H1 (cell line): Measurements from ENCODE around the gene ABHD14A. TPM values are rescaled to one million over a fixed set of nuclear protein-coding genes. Genes with fewer than 3 reads are reported as not detected.

Source experiments
- CTCF ChIA-PET: fragments of 300-600 bp; sonication (Branson Sonifier 250); formaldehyde crosslinking; loops from one replicate; lab custom pipeline; 2021; ENCODE audit not compliant: partially characterized antibody; lab: Charles Lee
- POLR2A ChIA-PET: fragments of 300-600 bp; sonication (Branson Sonifier 250); formaldehyde crosslinking; loops from one replicate; lab custom pipeline; 2021; ENCODE audit warnings: inconsistent platforms; ENCODE audit not compliant: partially characterized antibody; lab: Charles Lee
- DNase-seq, 2 experiments: peaks; one replicate each; pipeline versions ENCODE4 v3.0.0 to v3.0.0-alpha.2; 2010 to 2022; ENCODE audit warnings: low spot score in 2 of 2, low read depth in 1 of 2, mixed read lengths in 1 of 2
- FAIRE-seq: peaks from 2 replicates; lab custom pipeline; 2011; peaks lifted over from hg19 to GRCh38; lab: Jason Lieb, UNC
- H2AFZ ChIP-seq: 2 replicates; pipeline ENCODE4 v1.8.1; 2012; ENCODE audit warnings: low read length, inconsistent platforms
- H2AK5ac ChIP-seq: 2 replicates; pipeline ENCODE4 v1.6.1; 2013; ENCODE audit warnings: low read depth, low read length
- H2BK120ac ChIP-seq: replicated peaks from 2 replicates; pipeline ENCODE3; 2013; ENCODE audit warnings: low read depth, low read length, inconsistent platforms
- H2BK12ac ChIP-seq: 2 replicates; pipeline ENCODE4 v1.6.1; 2013; ENCODE audit warnings: low read depth, low read length
- H2BK15ac ChIP-seq: 2 replicates; pipeline ENCODE4 v1.6.1; 2013; ENCODE audit warnings: low read length
- H2BK20ac ChIP-seq: 2 replicates; pipeline ENCODE4 v1.6.1; 2013; ENCODE audit warnings: low read length
- H2BK5ac ChIP-seq: 2 replicates; pipeline ENCODE4 v1.6.1; 2013; ENCODE audit warnings: low read depth, low read length
- H3K14ac ChIP-seq: 2 replicates; pipeline ENCODE4 v1.6.1; 2013; ENCODE audit warnings: inconsistent platforms; ENCODE audit not compliant: insufficient read length
- H3K18ac ChIP-seq: 2 replicates; pipeline ENCODE4 v1.6.1; 2013; ENCODE audit warnings: low read length; ENCODE audit errors: extremely low read depth
- H3K23ac ChIP-seq: 2 replicates; pipeline ENCODE4 v1.6.1; 2013; ENCODE audit warnings: inconsistent platforms; ENCODE audit not compliant: insufficient read length
- H3K23me2 ChIP-seq: 2 replicates; pipeline ENCODE4 v1.6.1; 2013; ENCODE audit warnings: low read depth, low read length
- H3K27ac ChIP-seq: 2 replicates; pipeline ENCODE4 v1.6.1; 2011; ENCODE audit warnings: low read depth, low read length, inconsistent platforms
- H3K27me3 ChIP-seq, 4 experiments: replicated peaks in 1 of 4; 1 replicate in 1 of 4; 2 replicates in 3 of 4; pipeline versions ENCODE4 v1.6.1 to v1.8.1; 2011 to 2013; ENCODE audit warnings: low read length in 3 of 4, mild to moderate bottlenecking in 3 of 4, inconsistent platforms in 2 of 4, mixed read lengths in 2 of 4, moderate library complexity in 1 of 4; ENCODE audit not compliant: control insufficient read depth in 3 of 4, insufficient read depth in 3 of 4; ENCODE audit errors: extremely low read depth in 1 of 4
- H3K36me3 ChIP-seq, 4 experiments: 2 replicates each; pipeline versions ENCODE4 v1.6.1 to v1.8.1; 2011 to 2013; ENCODE audit warnings: mild to moderate bottlenecking in 4 of 4, low read length in 3 of 4, moderate library complexity in 2 of 4, control low read depth in 1 of 4, inconsistent platforms in 1 of 4; ENCODE audit not compliant: insufficient read depth in 4 of 4, control insufficient read depth in 2 of 4
- H3K4ac ChIP-seq: replicated peaks from 2 replicates; pipeline ENCODE3; 2013; ENCODE audit warnings: low read length, low read depth, mixed read lengths, inconsistent platforms; ENCODE audit not compliant: insufficient read length
- H3K4me1 ChIP-seq, 4 experiments: replicated peaks in 1 of 4; 1 replicate in 1 of 4; 2 replicates in 3 of 4; pipeline versions ENCODE4 v1.6.1 to v1.8.1; 2011 to 2013; ENCODE audit warnings: low read length in 3 of 4, inconsistent platforms in 2 of 4, mixed read lengths in 1 of 4; ENCODE audit not compliant: insufficient read depth in 4 of 4, control insufficient read depth in 3 of 4
- H3K4me2 ChIP-seq, 2 experiments: 2 replicates each; pipeline versions ENCODE4 v1.6.1 to v1.8.1; 2011 to 2013; ENCODE audit warnings: low read depth in 2 of 2, low read length in 2 of 2, control low read depth in 1 of 2, inconsistent platforms in 1 of 2, mild to moderate bottlenecking in 1 of 2; ENCODE audit not compliant: insufficient read depth in 1 of 2
- H3K4me3 ChIP-seq, 4 experiments: fragments of 200-600, 300-600 bp in 1 of 4; sonication (generic), shearing (Covaris generic), sonication (Bioruptor Twin) in 1 of 4; 2 replicates each; pipeline versions ENCODE4 v1.5.1 to v1.8.1; 2011 to 2016; ENCODE audit warnings: low read length in 4 of 4, low read depth in 3 of 4, control low read depth in 2 of 4, inconsistent platforms in 2 of 4, mild to moderate bottlenecking in 2 of 4, mixed read lengths in 1 of 4, moderate library complexity in 1 of 4; ENCODE audit not compliant: insufficient read depth in 2 of 4; ENCODE audit errors: extremely low read depth in 1 of 4
- H3K56ac ChIP-seq: replicated peaks from 2 replicates; pipeline ENCODE3; 2013; ENCODE audit warnings: low read depth, mild to moderate bottlenecking, mixed read lengths, low read length, inconsistent platforms; ENCODE audit not compliant: insufficient read length
- H3K79me1 ChIP-seq: 2 replicates; pipeline ENCODE4 v1.6.1; 2013; ENCODE audit warnings: low read depth, low read length, control low read depth
- H3K79me2 ChIP-seq, 2 experiments: 2 replicates each; pipeline versions ENCODE4 v1.6.1 to v1.8.1; 2012 to 2013; ENCODE audit warnings: low read length in 2 of 2, mild to moderate bottlenecking in 2 of 2, inconsistent platforms in 1 of 2; ENCODE audit not compliant: insufficient read depth in 2 of 2, control insufficient read depth in 1 of 2
- H3K9ac ChIP-seq, 4 experiments: replicated peaks in 1 of 4; 1 replicate in 1 of 4; 2 replicates in 3 of 4; pipeline versions ENCODE4 v1.6.1 to v1.8.1; 2011 to 2013; ENCODE audit warnings: low read depth in 3 of 4, low read length in 3 of 4, control low read depth in 2 of 4, mild to moderate bottlenecking in 2 of 4, moderate library complexity in 2 of 4, inconsistent platforms in 1 of 4; ENCODE audit errors: extremely low read depth in 1 of 4
- H3K9me3 ChIP-seq, 2 experiments: 2 replicates each; pipeline versions ENCODE4 v1.6.1 to v1.8.1; 2012 to 2013; ENCODE audit warnings: mild to moderate bottlenecking in 2 of 2, moderate library complexity in 2 of 2, control low read depth in 1 of 2, inconsistent platforms in 1 of 2, low read depth in 1 of 2, low read length in 1 of 2, mixed read lengths in 1 of 2; ENCODE audit not compliant: insufficient read depth in 2 of 2
- H4K20me1 ChIP-seq, 2 experiments: replicated peaks in 1 of 2; 2 replicates each; pipeline versions ENCODE3 to v1.8.1; 2011 to 2013; ENCODE audit warnings: inconsistent platforms in 2 of 2, low read length in 2 of 2, mild to moderate bottlenecking in 1 of 2; ENCODE audit not compliant: insufficient read depth in 2 of 2, control insufficient read depth in 1 of 2
- H4K5ac ChIP-seq: 2 replicates; pipeline ENCODE4 v1.6.1; 2013; ENCODE audit warnings: low read length, low read depth, mixed read lengths, inconsistent platforms; ENCODE audit not compliant: insufficient read length
- H4K8ac ChIP-seq: 2 replicates; pipeline ENCODE4 v1.8.0; 2013; ENCODE audit warnings: mild to moderate bottlenecking, moderate library complexity, low read length, inconsistent platforms; ENCODE audit not compliant: insufficient read depth; ENCODE audit errors: extremely low read depth
- H4K91ac ChIP-seq: replicated peaks from 2 replicates; pipeline ENCODE3; 2013; ENCODE audit warnings: low read length, mixed read lengths, inconsistent platforms; ENCODE audit not compliant: insufficient read length
- ATF2 ChIP-seq: IDR thresholded peaks from 2 replicates; pipeline ENCODE4 v1.6.1; 2012; ENCODE audit warnings: low read length, inconsistent platforms
- CREB1 ChIP-seq: IDR thresholded peaks from 2 replicates; pipeline ENCODE4 v1.6.1; 2012; ENCODE audit warnings: inconsistent platforms
- E2F6 ChIP-seq: IDR thresholded peaks from 2 replicates; pipeline ENCODE4 v1.6.1; 2012; ENCODE audit warnings: inconsistent platforms
- GABPA ChIP-seq: IDR thresholded peaks from 2 replicates; pipeline ENCODE4 v1.6.1; 2011; ENCODE audit warnings: mild to moderate bottlenecking, low read length, moderate library complexity, borderline replicate concordance; ENCODE audit not compliant: insufficient read depth
- HDAC6 ChIP-seq: IDR thresholded peaks from one replicate; pipeline ENCODE4 v1.7.1; 2012; ENCODE audit warnings: low read depth, mild to moderate bottlenecking, inconsistent platforms, low read length, moderate library complexity
- KDM4A ChIP-seq: IDR thresholded peaks from one replicate; pipeline ENCODE4 v1.7.1; 2012; ENCODE audit warnings: low read depth, mild to moderate bottlenecking, moderate library complexity, low read length, inconsistent platforms; ENCODE audit not compliant: severe bottlenecking
- RAD21 ChIP-seq, 2 experiments: IDR thresholded peaks in 1 of 2; conservative IDR thresholded peaks in 1 of 2; 2 replicates each; pipeline ENCODE4 v1.6.1; 2011; ENCODE audit warnings: low read depth in 2 of 2, low read length in 2 of 2, improper control_type of control experiment in 1 of 2, inconsistent platforms in 1 of 2, mild to moderate bottlenecking in 1 of 2, moderate library complexity in 1 of 2
- SP1 ChIP-seq: IDR thresholded peaks from 2 replicates; pipeline ENCODE4 v1.6.1; 2011; ENCODE audit warnings: low read depth, low read length
- SP4 ChIP-seq: IDR thresholded peaks from 2 replicates; pipeline ENCODE4 v1.6.1; 2012; ENCODE audit warnings: low read length, inconsistent platforms
- WGBS, 2 experiments: shearing (Covaris generic) in 1 of 2; methylation state at CpG; one replicate each; pipeline versions ENCODE4 v1.1.6 to v1.1.7; 2013 to 2015; ENCODE audit warnings: low lambda C conversion rate in 2 of 2, mixed read lengths in 2 of 2, inconsistent platforms in 1 of 2, low coverage in 1 of 2, missing lambda C conversion rate in 1 of 2; ENCODE audit not compliant: insufficient replicate concordance in 2 of 2, insufficient coverage in 1 of 2, insufficient read length in 1 of 2; ENCODE audit errors: extremely low coverage in 1 of 2, missing lambda C conversion rate in 1 of 2; 5-methylcytosine and 5-hydroxymethylcytosine counted together
- polyA plus RNA-seq, 7 experiments: library from polyadenylated mRNA; depleted of rRNA in 3 of 7; stranded (reverse) in 5 of 7; unstranded in 2 of 7; fragments of >200 nt in 5 of 7; fragments of 200-250 nt in 2 of 7; gene quantifications; 1 replicate in 5 of 7; 2 replicates in 1 of 7; 4 replicates in 1 of 7; pipeline versions ENCODE4 v1.2.1 to v1.2.3, GENCODE V29; 2011 to 2013; ENCODE audit warnings: missing spikeins in 2 of 7, mixed read lengths in 2 of 7
- total RNA-seq: library from RNA; stranded (reverse); fragmentation: NEBNext Ultra II Directional; extraction: Animal tissue kit (Norgen Biotek cat#: 25700); gene quantifications from 2 replicates; pipeline ENCODE4 v1.2.1, GENCODE V29; 2021

Gene ABHD14A
- total and polyA plus RNA-seq, 2 of the 8 experiments (the other 6 are each of a cell fraction or from before 2014, with no cell fraction given): 4.6 to 9.8 TPM

GRCh38 chr3:51927061-51927977 lies 47.5 kb upstream of the ABHD14A start:
- H2BK15ac ChIP-seq: no peak overlapping the region
- H3K23me2 ChIP-seq: no peaks in the 10 kb centered on the region
- H2AFZ ChIP-seq: no peak overlapping the region
- no peak overlapping the region for H3K18ac ChIP-seq
- no peak overlapping the region for H3K23ac ChIP-seq
- H2BK120ac ChIP-seq: no peak overlapping the region
- H2BK12ac ChIP-seq: no peak overlapping the region
- no peaks in the 10 kb centered on the region for H3K27me3 ChIP-seq
- H3K9me3 ChIP-seq: no peaks in the 10 kb centered on the region
- H3K36me3 ChIP-seq: peaks cover 0 to 4% (median 0%) of the 10 kb centered on the region in 4 experiments; a peak in 1 of 8 replicates
- no peak overlapping the region for H2BK5ac ChIP-seq
- no peak overlapping the region for H4K5ac ChIP-seq
- H3K79me1 ChIP-seq: no peaks in the 10 kb centered on the region
- ChIA-PET POLR2A (interaction anchor here (1.5 to 2.4 kb wide), 2 partner anchors 10 to 55 kb away, joined by 5 to 7 read pairs; partner anchors contain the start of gene ACY1), CTCF (interaction anchor here (0.6 kb wide), 1 partner anchor 130 kb away, joined by 3 read pairs; no protein-coding TSS in a partner anchor)
- no peak overlapping the region for H3K4ac ChIP-seq
- no peak overlapping the region for H3K14ac ChIP-seq
- no peaks in the 10 kb centered on the region for H3K79me2 ChIP-seq
- FAIRE-seq: no peak
- no peak overlapping the region for H3K4me2 ChIP-seq
- no peak overlapping the region for H4K91ac ChIP-seq
- no peak overlapping the region for H4K8ac ChIP-seq
- no peak overlapping the region for H2AK5ac ChIP-seq
- no peak overlapping the region for H3K27ac ChIP-seq
- no peaks in the 10 kb centered on the region for H4K20me1 ChIP-seq
- H2BK20ac ChIP-seq: no peak overlapping the region
- H3K56ac ChIP-seq: no peak overlapping the region
- H3K9ac ChIP-seq: no peak overlapping the region
- no peaks in the 10 kb centered on the region for H3K4me1 ChIP-seq
- no peak overlapping the region for H3K4me3 ChIP-seq
- DNase-seq: no peak
- 96% methylated on average over 5 of the region's 5 CpGs; no CpG with 5 or more reads in 1 of the 2 experiments for WGBS, 2 experiments
- no peak for TF ChIP-seq HDAC6
- no peak for TF ChIP-seq CREB1
- no peak for TF ChIP-seq SP4
- TF ChIP-seq SP1: no peak
- TF ChIP-seq GABPA: no peak
- TF ChIP-seq RAD21 (IDR thresholded peaks at IDR 0.05 in 1 of 2, conservative IDR thresholded peaks at IDR 0.05 in 1 of 2; ENCODE audit: low read depth in 2 of 2, low read length in 2 of 2): no peak
- no peak for TF ChIP-seq ATF2
- no peak for TF ChIP-seq E2F6
- TF ChIP-seq KDM4A: no peak
